ENCODE results near the gene PCDHB7.
"Not testable (repeated sequence)": the region's sequence is repeated elsewhere in the genome, so short reads cannot be mapped to it uniquely, and the experiment has no call there.

PCDHB7 gene

GRCh38 chr5:141192110-141192725, 19.8 kb downstream of the PCDHB7 start, which contains the start of gene PCDHB10:
TSS of gene PCDHB10 (plus strand) at chr5:141192353. CDS start at chr5:141192553, 200 bp downstream.
- Mint-ChIP-seq H3K4me3 (no peak within 1 kb of the TSS), H3K9me3 (peaks cover 52% of the 10 kb centered on the region), H3K36me3 (ENCODE audit: low read depth) (no peaks in the 10 kb centered on the region), H3K4me1 (ENCODE audit: low read depth) (no peaks in the 10 kb centered on the region), H3K27me3 (peaks cover 32% of the 10 kb centered on the region), H3K27ac (no peak within 1 kb of the TSS)
- intact Hi-C loops (cut with micrococcal nuclease), result no loop called here

DNA sequence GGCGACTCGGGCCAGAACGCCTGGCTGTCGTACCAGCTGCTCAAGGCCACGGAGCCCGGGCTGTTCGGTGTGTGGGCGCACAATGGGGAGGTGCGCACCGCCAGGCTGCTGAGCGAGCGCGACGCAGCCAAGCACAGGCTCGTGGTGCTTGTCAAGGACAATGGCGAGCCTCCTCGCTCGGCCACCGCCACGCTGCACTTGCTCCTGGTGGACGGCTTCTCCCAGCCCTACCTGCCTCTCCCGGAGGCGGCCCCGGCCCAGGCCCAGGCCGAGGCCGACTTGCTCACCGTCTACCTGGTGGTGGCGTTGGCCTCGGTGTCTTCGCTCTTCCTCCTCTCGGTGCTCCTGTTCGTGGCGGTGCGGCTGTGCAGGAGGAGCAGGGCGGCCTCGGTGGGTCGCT, 21.9 kb downstream of the PCDHB7 start:
- H3K4me1 Mint-ChIP-seq (ENCODE audit: low read depth); H3K4me3 Mint-ChIP-seq; intact Hi-C loops (cut with micrococcal nuclease); H3K27ac Mint-ChIP-seq; H3K36me3 Mint-ChIP-seq (ENCODE audit: low read depth): not testable (repeated sequence)
- Mint-ChIP-seq H3K9me3 (peaks cover 52% of the 10 kb centered on the region), H3K27me3 (peaks cover 19% of the 10 kb centered on the region)

DNA sequence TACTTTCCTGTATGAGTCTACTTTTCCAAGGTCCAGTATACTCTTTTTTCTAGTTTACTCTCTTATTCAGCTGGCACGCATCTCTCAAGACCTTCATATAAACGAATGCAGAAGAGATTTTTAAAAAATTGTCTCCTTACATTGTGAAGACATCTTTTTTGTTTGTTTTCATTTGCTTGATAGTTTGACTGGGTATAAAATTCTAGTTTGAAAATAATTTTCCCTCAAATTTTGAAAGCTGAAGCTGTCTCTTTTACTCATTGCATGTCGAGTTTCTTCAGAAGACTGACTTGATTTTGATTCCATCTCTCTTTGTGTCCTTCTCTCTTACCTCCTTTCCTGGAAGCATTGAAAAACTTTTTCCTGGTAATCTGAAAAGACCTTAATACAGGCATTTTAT, 23.9 kb downstream of the PCDHB7 start:
- Mint-ChIP-seq H3K36me3 (ENCODE audit: low read depth) (no peaks in the 10 kb centered on the region), H3K4me1 (ENCODE audit: low read depth) (no peaks in the 10 kb centered on the region), H3K27me3 (peaks cover 17% of the 10 kb centered on the region), H3K9me3 (peaks cover 64% of the 10 kb centered on the region), H3K27ac (no peak overlapping the region), H3K4me3 (no peak overlapping the region)
- intact Hi-C loops (cut with micrococcal nuclease), result no loop called here

DNA sequence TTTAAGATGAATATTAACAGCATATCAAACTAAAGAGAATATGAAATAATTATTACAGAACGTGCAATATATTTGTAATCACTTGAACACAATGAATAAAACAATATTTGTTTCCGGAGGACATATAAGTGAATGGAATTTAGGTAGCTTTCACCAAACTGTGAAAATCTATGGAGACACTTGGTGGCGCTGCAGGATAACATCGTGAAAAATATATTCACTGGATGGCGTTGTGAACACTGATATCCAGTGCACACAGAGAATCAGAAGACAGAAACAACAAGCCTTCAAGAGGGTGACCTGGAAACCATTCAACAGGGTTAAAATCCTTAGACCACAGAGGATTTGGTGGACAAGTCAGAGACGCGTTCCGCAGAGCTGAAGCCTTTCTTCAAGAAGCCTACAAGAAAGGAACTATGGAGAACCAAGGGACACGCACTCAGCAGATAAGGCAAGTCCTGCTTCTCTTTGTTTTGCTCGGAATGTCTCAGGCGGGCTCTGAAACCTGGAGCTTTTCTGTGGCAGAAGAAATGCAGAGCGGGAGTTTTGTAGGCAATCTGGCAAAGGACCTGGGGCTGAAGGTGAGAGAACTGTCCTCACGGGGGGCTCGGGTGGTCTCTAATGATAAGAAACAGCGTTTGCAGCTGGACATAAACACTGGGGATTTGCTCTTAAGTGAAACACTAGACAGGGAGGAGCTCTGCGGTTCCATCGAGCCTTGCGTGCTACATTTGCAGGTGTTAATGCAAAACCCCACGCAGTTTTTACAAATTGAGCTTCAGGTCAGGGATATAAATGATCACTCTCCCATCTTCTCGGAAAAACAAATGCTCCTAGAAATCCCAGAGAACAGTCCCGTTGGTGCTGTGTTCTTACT, 27.2 kb downstream of the PCDHB7 start, which contains the start of gene PCDHB11:
Gene PCDHB11 (plus strand): TSS at position 269 of the 877 bp plus-strand sequence. CDS start 148 bp downstream, at position 417.
- Mint-ChIP-seq H3K27ac (no peak within 1 kb of the TSS), H3K4me1 (ENCODE audit: low read depth) (no peaks in the 10 kb centered on the region), H3K4me3 (no peak within 1 kb of the TSS), H3K27me3 (peaks cover 11% of the 10 kb centered on the region), H3K9me3 (peaks cover 66% of the 10 kb centered on the region), H3K36me3 (ENCODE audit: low read depth) (no peaks in the 10 kb centered on the region)
- intact Hi-C loops (cut with micrococcal nuclease), result no loop called here

- H3K9me3 Mint-ChIP-seq, result peaks cover 63% of the 10 kb centered on the region
- H3K4me3 Mint-ChIP-seq; H3K4me1 Mint-ChIP-seq (ENCODE audit: low read depth); H3K27me3 Mint-ChIP-seq; intact Hi-C loops (cut with micrococcal nuclease); H3K36me3 Mint-ChIP-seq (ENCODE audit: low read depth); H3K27ac Mint-ChIP-seq: not testable (repeated sequence)
Observed at GRCh38 chr5:141201126-141201525, 28.7 kb downstream of the PCDHB7 start.

DNA sequence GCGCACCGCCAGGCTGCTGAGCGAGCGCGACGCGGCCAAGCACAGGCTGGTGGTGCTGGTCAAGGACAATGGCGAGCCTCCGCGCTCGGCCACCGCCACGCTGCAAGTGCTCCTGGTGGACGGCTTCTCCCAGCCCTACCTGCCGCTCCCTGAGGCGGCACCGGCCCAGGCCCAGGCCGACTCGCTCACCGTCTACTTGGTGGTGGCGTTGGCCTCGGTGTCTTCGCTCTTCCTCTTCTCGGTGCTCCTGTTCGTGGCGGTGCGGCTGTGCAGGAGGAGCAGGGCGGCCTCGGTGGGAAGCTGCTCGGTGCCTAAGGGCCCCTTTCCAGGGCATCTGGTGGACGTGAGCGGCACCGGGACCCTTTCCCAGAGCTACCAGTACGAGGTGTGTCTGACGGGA, 29.2 kb downstream of the PCDHB7 start:
- peaks cover 58% of the 10 kb centered on the region for H3K9me3 Mint-ChIP-seq
- H3K27me3 Mint-ChIP-seq; H3K27ac Mint-ChIP-seq; H3K4me1 Mint-ChIP-seq (ENCODE audit: low read depth); intact Hi-C loops (cut with micrococcal nuclease); H3K4me3 Mint-ChIP-seq; H3K36me3 Mint-ChIP-seq (ENCODE audit: low read depth): not testable (repeated sequence)

DNA sequence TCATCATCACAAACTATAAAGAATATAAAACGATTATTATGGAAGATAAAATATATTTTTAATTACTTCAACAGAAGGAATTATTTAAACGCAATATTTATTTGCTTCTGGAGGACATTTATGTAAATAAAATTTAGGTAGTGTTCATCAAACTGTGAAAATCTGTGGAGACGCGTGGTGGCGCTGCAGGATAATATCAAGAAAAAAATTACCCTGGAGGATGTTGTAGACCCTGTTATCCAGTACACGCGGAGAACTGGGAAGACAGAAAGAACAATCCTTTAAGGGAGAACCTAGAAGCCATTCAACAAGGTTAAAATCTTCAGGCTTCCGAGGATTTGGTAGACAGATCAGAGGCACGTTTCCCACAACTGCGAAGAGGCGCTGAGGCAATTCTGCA, 36.0 kb downstream of the PCDHB7 start, which contains the start of gene PCDHB12:
Gene PCDHB12 (plus strand): TSS at position 242 of the 400 bp plus-strand sequence. CDS start 189 bp downstream, outside the sequence.
- Mint-ChIP-seq H3K27ac (no peak within 1 kb of the TSS), H3K9me3 (peaks cover 27% of the 10 kb centered on the region), H3K27me3 (peaks cover 27% of the 10 kb centered on the region), H3K4me1 (ENCODE audit: low read depth) (no peaks in the 10 kb centered on the region), H3K4me3 (no peak within 1 kb of the TSS), H3K36me3 (ENCODE audit: low read depth) (no peaks in the 10 kb centered on the region)
- intact Hi-C loops (cut with micrococcal nuclease), result no loop called here

GRCh38 chr5:141210281-141210680, 37.8 kb downstream of the PCDHB7 start:
- H3K27ac Mint-ChIP-seq; H3K4me3 Mint-ChIP-seq; intact Hi-C loops (cut with micrococcal nuclease); H3K4me1 Mint-ChIP-seq (ENCODE audit: low read depth); H3K36me3 Mint-ChIP-seq (ENCODE audit: low read depth): not testable (repeated sequence)
- H3K9me3 Mint-ChIP-seq, result peaks cover 36% of the 10 kb centered on the region
- peaks cover 37% of the 10 kb centered on the region for H3K27me3 Mint-ChIP-seq

DNA sequence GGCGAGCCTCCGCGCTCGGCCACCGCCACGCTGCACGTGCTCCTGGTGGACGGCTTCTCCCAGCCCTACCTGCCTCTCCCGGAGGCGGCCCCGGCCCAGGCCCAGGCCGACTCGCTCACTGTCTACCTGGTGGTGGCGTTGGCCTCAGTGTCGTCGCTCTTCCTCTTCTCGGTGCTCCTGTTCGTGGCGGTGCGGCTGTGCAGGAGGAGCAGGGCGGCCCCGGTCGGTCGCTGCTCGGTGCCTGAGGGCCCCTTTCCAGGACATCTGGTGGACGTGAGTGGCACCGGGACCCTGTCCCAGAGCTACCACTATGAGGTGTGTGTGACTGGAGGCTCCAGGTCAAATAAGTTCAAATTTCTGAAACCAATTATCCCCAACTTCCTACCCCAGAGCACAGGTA, 38.4 kb downstream of the PCDHB7 start:
- H3K27me3 Mint-ChIP-seq, result peaks cover 41% of the 10 kb centered on the region
- H3K4me1 Mint-ChIP-seq (ENCODE audit: low read depth); intact Hi-C loops (cut with micrococcal nuclease); H3K27ac Mint-ChIP-seq; H3K36me3 Mint-ChIP-seq (ENCODE audit: low read depth); H3K4me3 Mint-ChIP-seq: not testable (repeated sequence)
- H3K9me3 Mint-ChIP-seq, result peaks cover 41% of the 10 kb centered on the region

DNA sequence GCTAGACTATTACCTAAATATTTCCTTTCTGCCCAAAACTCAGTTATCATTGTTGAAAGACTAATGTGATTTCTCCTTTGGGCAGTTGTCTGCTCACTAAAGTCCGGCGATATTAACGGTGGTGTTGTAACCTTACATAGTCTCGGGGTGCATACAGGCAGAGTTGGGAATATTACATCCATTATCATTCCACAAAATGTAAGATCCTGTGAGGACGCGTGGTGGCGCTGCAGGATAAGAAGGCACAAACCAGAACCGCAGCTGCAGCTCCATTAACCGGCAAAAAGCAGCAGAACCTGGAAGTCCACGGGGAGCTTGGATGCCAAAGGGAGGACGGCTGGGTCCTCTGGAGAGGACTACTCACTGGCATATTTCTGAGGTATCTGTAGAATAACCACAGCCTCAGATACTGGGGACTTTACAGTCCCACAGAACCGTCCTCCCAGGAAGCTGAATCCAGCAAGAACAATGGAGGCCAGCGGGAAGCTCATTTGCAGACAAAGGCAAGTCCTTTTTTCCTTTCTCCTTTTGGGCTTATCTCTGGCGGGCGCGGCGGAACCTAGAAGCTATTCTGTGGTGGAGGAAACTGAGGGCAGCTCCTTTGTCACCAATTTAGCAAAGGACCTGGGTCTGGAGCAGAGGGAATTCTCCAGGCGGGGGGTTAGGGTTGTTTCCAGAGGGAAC, 41.4 kb downstream of the PCDHB7 start, which contains the start of gene PCDHB13:
Gene PCDHB13 (plus strand): TSS at position 264 of the 684 bp plus-strand sequence. CDS start 205 bp downstream, at position 469.
- H3K4me1 Mint-ChIP-seq (ENCODE audit: low read depth); H3K27ac Mint-ChIP-seq; intact Hi-C loops (cut with micrococcal nuclease); H3K36me3 Mint-ChIP-seq (ENCODE audit: low read depth); H3K4me3 Mint-ChIP-seq: not testable (repeated sequence)
- Mint-ChIP-seq H3K9me3 (peaks cover 41% of the 10 kb centered on the region), H3K27me3 (peaks cover 45% of the 10 kb centered on the region)

DNA sequence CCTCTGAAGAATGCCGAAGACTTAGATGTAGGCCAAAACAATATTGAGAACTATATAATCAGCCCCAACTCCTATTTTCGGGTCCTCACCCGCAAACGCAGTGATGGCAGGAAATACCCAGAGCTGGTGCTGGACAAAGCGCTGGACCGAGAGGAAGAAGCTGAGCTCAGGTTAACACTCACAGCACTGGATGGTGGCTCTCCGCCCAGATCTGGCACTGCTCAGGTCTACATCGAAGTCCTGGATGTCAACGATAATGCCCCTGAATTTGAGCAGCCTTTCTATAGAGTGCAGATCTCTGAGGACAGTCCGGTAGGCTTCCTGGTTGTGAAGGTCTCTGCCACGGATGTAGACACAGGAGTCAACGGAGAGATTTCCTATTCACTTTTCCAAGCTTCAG, 42.1 kb downstream of the PCDHB7 start:
- H3K4me1 Mint-ChIP-seq (ENCODE audit: low read depth); H3K4me3 Mint-ChIP-seq; H3K36me3 Mint-ChIP-seq (ENCODE audit: low read depth); H3K27ac Mint-ChIP-seq; intact Hi-C loops (cut with micrococcal nuclease): not testable (repeated sequence)
- Mint-ChIP-seq H3K9me3 (peaks cover 45% of the 10 kb centered on the region), H3K27me3 (peaks cover 39% of the 10 kb centered on the region)

GRCh38 chr5:141215504-141215903, 43.1 kb downstream of the PCDHB7 start:
- Mint-ChIP-seq H3K27me3 (peaks cover 32% of the 10 kb centered on the region), H3K9me3 (peaks cover 44% of the 10 kb centered on the region)
- intact Hi-C loops (cut with micrococcal nuclease); H3K27ac Mint-ChIP-seq; H3K36me3 Mint-ChIP-seq (ENCODE audit: low read depth); H3K4me3 Mint-ChIP-seq; H3K4me1 Mint-ChIP-seq (ENCODE audit: low read depth): not testable (repeated sequence)

- Mint-ChIP-seq H3K9me3 (peaks cover 38% of the 10 kb centered on the region), H3K27me3 (peaks cover 29% of the 10 kb centered on the region)
- H3K36me3 Mint-ChIP-seq (ENCODE audit: low read depth); intact Hi-C loops (cut with micrococcal nuclease); H3K4me3 Mint-ChIP-seq; H3K27ac Mint-ChIP-seq; H3K4me1 Mint-ChIP-seq (ENCODE audit: low read depth): not testable (repeated sequence)
Observed at GRCh38 chr5:141216035-141216434, 43.6 kb downstream of the PCDHB7 start.

All from dendritic cell treated with granulocyte-macrophage colony-stimulating factor and Interleukin-4, amounts not matched to agents 40 ng/mL and 50 ng/mL, for 4 days (primary cell).